Chondrocyte (in vitro differentiated cells): Measurements from ENCODE around the gene DOK5. TPM values are rescaled to one million over a fixed set of nuclear protein-coding genes. Genes with fewer than 3 reads are reported as not detected.

Experiments used
- DNase-seq: peaks from one replicate; pipeline ENCODE4 v3.0.0; 2021; ENCODE audit warnings: mixed read lengths, low spot score
- H3K27ac Mint-ChIP-seq: one replicate; pipeline ENCODE4 v1.8.0; 2021; ENCODE audit warnings: mild to moderate bottlenecking, moderate library complexity, mixed read lengths; ENCODE audit not compliant: unreplicated experiment
- H3K27me3 Mint-ChIP-seq: 2 replicates; pipeline ENCODE4 v1.8.0; 2021; ENCODE audit warnings: low read depth, mixed read lengths
- H3K36me3 Mint-ChIP-seq: 2 replicates; pipeline ENCODE4 v1.8.0; 2021; ENCODE audit warnings: low read depth, mixed read lengths
- H3K4me1 Mint-ChIP-seq: 2 replicates; pipeline ENCODE4 v1.8.0; 2021; ENCODE audit warnings: low read depth, mild to moderate bottlenecking, mixed read lengths
- H3K4me3 Mint-ChIP-seq: one replicate; pipeline ENCODE4 v1.8.0; 2021; ENCODE audit warnings: mild to moderate bottlenecking, moderate library complexity, mixed read lengths; ENCODE audit not compliant: unreplicated experiment
- H3K9me3 Mint-ChIP-seq: 2 replicates; pipeline ENCODE4 v1.8.0; 2021; ENCODE audit warnings: low read depth, mixed read lengths
- CTCF ChIP-seq: fragments of 200-600 bp; sonication (generic); IDR thresholded peaks from 2 replicates; pipeline ENCODE4 v1.5.0; 2021; ENCODE audit warnings: antibody characterized with exemption, mild to moderate bottlenecking, moderate library complexity
- total RNA-seq: library from RNA; stranded (reverse); gene quantifications from 3 replicates; pipeline ENCODE4 v1.2.1, GENCODE V29; 2021

Gene DOK5
- total RNA-seq, 1 donor from 2014 or later = 8.7 TPM

- TF ChIP-seq CTCF = no peak
- peaks cover 18% of the 10 kb centered on the region for H3K27me3 Mint-ChIP-seq
- H3K27ac Mint-ChIP-seq = no peak overlapping the region
- no peaks in the 10 kb centered on the region for H3K4me1 Mint-ChIP-seq
- H3K4me3 Mint-ChIP-seq = no peak overlapping the region
- H3K36me3 Mint-ChIP-seq = peaks cover 1% of the 10 kb centered on the region
- DNase-seq = no peak
- no peaks in the 10 kb centered on the region for H3K9me3 Mint-ChIP-seq
These were observed 183.1 kb downstream of the DOK5 start for GRCh38 chr20:54658525-54658924.

GRCh38 chr20:54661265-54661664 lies 185.9 kb downstream of the DOK5 start:
- H3K9me3 Mint-ChIP-seq = no peaks in the 10 kb centered on the region
- peaks cover 22% of the 10 kb centered on the region for H3K27me3 Mint-ChIP-seq
- H3K4me3 Mint-ChIP-seq = no peak overlapping the region
- no peaks in the 10 kb centered on the region for H3K4me1 Mint-ChIP-seq
- no peak for DNase-seq
- H3K27ac Mint-ChIP-seq = no peak overlapping the region
- no peak for TF ChIP-seq CTCF
- no peaks in the 10 kb centered on the region for H3K36me3 Mint-ChIP-seq

- TF ChIP-seq CTCF = no peak
- H3K27ac Mint-ChIP-seq = no peak overlapping the region
- no peaks in the 10 kb centered on the region for H3K36me3 Mint-ChIP-seq
- no peaks in the 10 kb centered on the region for H3K4me1 Mint-ChIP-seq
- DNase-seq = no peak
- no peaks in the 10 kb centered on the region for H3K9me3 Mint-ChIP-seq
- H3K27me3 Mint-ChIP-seq = peaks cover 24% of the 10 kb centered on the region
- no peak overlapping the region for H3K4me3 Mint-ChIP-seq
These were observed 186.6 kb downstream of the DOK5 start for GRCh38 chr20:54661880-54662465.

- no peak for TF ChIP-seq CTCF
- H3K36me3 Mint-ChIP-seq = no peaks in the 10 kb centered on the region
- no peaks in the 10 kb centered on the region for H3K9me3 Mint-ChIP-seq
- H3K4me1 Mint-ChIP-seq = peaks cover 4% of the 10 kb centered on the region
- no peak for DNase-seq
- peaks cover 41% of the 10 kb centered on the region for H3K27me3 Mint-ChIP-seq
- H3K4me3 Mint-ChIP-seq = no peak overlapping the region
- no peak overlapping the region for H3K27ac Mint-ChIP-seq
These were observed 190.4 kb downstream of the DOK5 start for GRCh38 chr20:54665812-54666211.

GRCh38 chr20:54668271-54669039 lies 193.1 kb downstream of the DOK5 start:
- no peaks in the 10 kb centered on the region for H3K36me3 Mint-ChIP-seq
- peak; percentile 83 for TF ChIP-seq CTCF
- H3K4me1 Mint-ChIP-seq = peaks cover 4% of the 10 kb centered on the region
- no peaks in the 10 kb centered on the region for H3K9me3 Mint-ChIP-seq
- H3K27ac Mint-ChIP-seq = no peak overlapping the region
- no peak for DNase-seq
- H3K4me3 Mint-ChIP-seq = no peak overlapping the region
- peaks cover 39% of the 10 kb centered on the region for H3K27me3 Mint-ChIP-seq
